ENCODE data around the gene CNTRL. TPM values are rescaled to one million over a fixed set of nuclear protein-coding genes. Genes with fewer than 3 reads are reported as not detected.

Gene CNTRL
- total RNA-seq, 1 experiment from 2014 or later, result 13.4 TPM

DNA sequence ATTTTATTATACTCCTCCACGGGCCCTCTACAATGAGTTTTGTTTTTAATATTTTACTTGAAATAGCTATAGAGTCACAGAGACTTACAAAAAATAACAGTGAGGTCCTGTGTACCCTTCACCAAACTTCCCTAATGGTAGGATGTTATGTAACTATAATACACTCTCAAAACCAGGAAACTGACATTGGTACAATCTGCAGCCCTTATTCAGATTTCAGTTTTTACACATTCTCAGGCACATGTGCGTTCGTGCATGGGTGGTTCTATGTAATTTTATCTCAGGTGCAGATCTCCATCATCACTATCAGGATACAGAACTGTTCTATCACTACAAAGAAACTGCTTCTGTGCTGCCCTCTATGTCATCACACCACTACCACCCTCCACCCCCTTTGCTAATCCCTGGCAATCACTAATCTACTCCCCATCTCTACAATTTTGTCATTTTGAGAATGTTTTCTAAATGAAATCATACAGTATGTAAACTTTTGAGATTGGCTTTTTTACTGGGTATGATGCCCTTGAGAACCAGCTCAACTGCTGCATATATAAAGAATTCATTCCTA is 110.5 kb downstream of the CNTRL start:
- ChIA-PET RAD21 (ENCODE audit: low non-redundant PET in 1 of 2, low total read pairs in 2 of 2, uncharacterized antibody in 2 of 2, unreplicated experiment in 2 of 2) (no interaction called here), CTCF (interaction anchor here (1.8 kb wide), 1 partner anchor 15 kb away, joined by 6 read pairs; no protein-coding TSS in a partner anchor), POLR2A (no interaction called here)
- H3K27ac ChIP-seq (ENCODE audit: low read depth, low read length), result no peak overlapping the region
- H3K36me3 ChIP-seq (ENCODE audit: control insufficient read depth in 1 of 2, insufficient read depth in 2 of 2, low read length in 2 of 2), result peaks cover 4 to 13% of the 10 kb centered on the region in 2 experiments; a peak in 3 of 4 replicates
- peaks cover 7% of the 10 kb centered on the region; the same call in 1 of the 2 replicates for H4K20me1 ChIP-seq (ENCODE audit: insufficient read depth)
- no peak overlapping the region for H3K4me2 ChIP-seq (ENCODE audit: low read length)
- H3K9me2 ChIP-seq (ENCODE audit: insufficient read depth), result no peaks in the 10 kb centered on the region
- no peak overlapping the region for H3K9ac ChIP-seq (ENCODE audit: low read length)
- no peak overlapping the region for H3K4me3 ChIP-seq (replicated peaks in 1 of 2; ENCODE audit: low read depth in 1 of 2, low read length in 2 of 2)
- 0 out of 4 replicates have a peak, but pooled peaks cover 0 to 3% of the 10 kb centered on the region in 2 experiments for H3K4me1 ChIP-seq (ENCODE audit: control insufficient read depth in 1 of 2, insufficient read depth in 2 of 2, low read length in 2 of 2)
- H3K79me2 ChIP-seq (ENCODE audit: insufficient read depth, low read length), result peaks cover 66% of the 10 kb centered on the region
- no peak for TF ChIP-seq CTCF (IDR thresholded peaks at IDR 0.05 in 2 of 3, conservative IDR thresholded peaks at IDR 0.05 in 1 of 3; ENCODE audit: borderline replicate concordance in 1 of 3, insufficient read depth in 1 of 3, low read depth in 2 of 3, low read length in 2 of 3)
- no peak for TF ChIP-seq ZBTB33 (IDR thresholded peaks at IDR 0.05; ENCODE audit: extremely low read depth, insufficient replicate concordance, low read length)
- no peak for TF ChIP-seq YY1 (IDR thresholded peaks at IDR 0.05; ENCODE audit: extremely low read depth, insufficient replicate concordance, low read depth, low read length)
- TF ChIP-seq, protein P1, sequence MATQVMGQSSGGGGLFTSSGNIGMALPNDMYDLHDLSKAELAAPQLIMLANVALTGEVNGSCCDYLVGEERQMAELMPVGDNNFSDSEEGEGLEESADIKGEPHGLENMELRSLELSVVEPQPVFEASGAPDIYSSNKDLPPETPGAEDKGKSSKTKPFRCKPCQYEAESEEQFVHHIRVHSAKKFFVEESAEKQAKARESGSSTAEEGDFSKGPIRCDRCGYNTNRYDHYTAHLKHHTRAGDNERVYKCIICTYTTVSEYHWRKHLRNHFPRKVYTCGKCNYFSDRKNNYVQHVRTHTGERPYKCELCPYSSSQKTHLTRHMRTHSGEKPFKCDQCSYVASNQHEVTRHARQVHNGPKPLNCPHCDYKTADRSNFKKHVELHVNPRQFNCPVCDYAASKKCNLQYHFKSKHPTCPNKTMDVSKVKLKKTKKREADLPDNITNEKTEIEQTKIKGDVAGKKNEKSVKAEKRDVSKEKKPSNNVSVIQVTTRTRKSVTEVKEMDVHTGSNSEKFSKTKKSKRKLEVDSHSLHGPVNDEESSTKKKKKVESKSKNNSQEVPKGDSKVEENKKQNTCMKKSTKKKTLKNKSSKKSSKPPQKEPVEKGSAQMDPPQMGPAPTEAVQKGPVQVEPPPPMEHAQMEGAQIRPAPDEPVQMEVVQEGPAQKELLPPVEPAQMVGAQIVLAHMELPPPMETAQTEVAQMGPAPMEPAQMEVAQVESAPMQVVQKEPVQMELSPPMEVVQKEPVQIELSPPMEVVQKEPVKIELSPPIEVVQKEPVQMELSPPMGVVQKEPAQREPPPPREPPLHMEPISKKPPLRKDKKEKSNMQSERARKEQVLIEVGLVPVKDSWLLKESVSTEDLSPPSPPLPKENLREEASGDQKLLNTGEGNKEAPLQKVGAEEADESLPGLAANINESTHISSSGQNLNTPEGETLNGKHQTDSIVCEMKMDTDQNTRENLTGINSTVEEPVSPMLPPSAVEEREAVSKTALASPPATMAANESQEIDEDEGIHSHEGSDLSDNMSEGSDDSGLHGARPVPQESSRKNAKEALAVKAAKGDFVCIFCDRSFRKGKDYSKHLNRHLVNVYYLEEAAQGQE (IDR thresholded peaks at IDR 0.05; ENCODE audit: low read depth), result no peak
- TF ChIP-seq RAD21 (IDR thresholded peaks at IDR 0.05; ENCODE audit: low read depth), result no peak
- TF ChIP-seq FOSL1 (IDR thresholded peaks at IDR 0.05; ENCODE audit: low read depth), result no peak
- TF ChIP-seq SIN3A (IDR thresholded peaks at IDR 0.05; ENCODE audit: low read depth), result no peak
- TF ChIP-seq POLR2AphosphoS5 (IDR thresholded peaks at IDR 0.05; ENCODE audit: low read depth, low read length), result no peak
- TF ChIP-seq ATF3 (IDR thresholded peaks at IDR 0.05), result no peak
- TF ChIP-seq CEBPB (IDR thresholded peaks at IDR 0.05; ENCODE audit: low read depth), result no peak
- no peak for TF ChIP-seq TCF7L2 (IDR thresholded peaks at IDR 0.05; ENCODE audit: borderline replicate concordance, extremely low read depth, insufficient read depth, insufficient read length)
- no peak for TF ChIP-seq JUND (IDR thresholded peaks at IDR 0.05)
- TF ChIP-seq EZH2 (IDR thresholded peaks at IDR 0.05), result no peak
- no peak for TF ChIP-seq POLR2A (IDR thresholded peaks at IDR 0.05; ENCODE audit: borderline replicate concordance, extremely low read depth, insufficient read depth, insufficient read length)
- TF ChIP-seq EGR1 (IDR thresholded peaks at IDR 0.05; ENCODE audit: low read depth), result no peak
- TF ChIP-seq ELF1 (IDR thresholded peaks at IDR 0.05; ENCODE audit: borderline replicate concordance, low read depth), result no peak
- no peak for ATAC-seq
- H3K27me3 ChIP-seq (ENCODE audit: insufficient read depth, low read length), result no peaks in the 10 kb centered on the region
- DNase-seq (ENCODE audit: low read depth, low spot score), result no peak
- H3K9me3 ChIP-seq (ENCODE audit: control insufficient read depth in 1 of 2, insufficient read depth in 1 of 2, low read depth in 1 of 2, low read length in 2 of 2), result no peaks in the 10 kb centered on the region
- H2AFZ ChIP-seq (ENCODE audit: low read depth, low read length, poor library complexity, severe bottlenecking), result no peak overlapping the region
- intact Hi-C loops (cut with micrococcal nuclease), result no loop called here
- BruUV-seq (replicated peaks), result no TSS peak
